HepG2 (cell line): ENCODE measurements around the gene SLC35F1. TPM values are rescaled to one million over a fixed set of nuclear protein-coding genes. Genes with fewer than 3 reads are reported as not detected.

ENCODE experiments used
- ATAC-seq: fragments of 200-7000 bp; cut with Tn5 transposase; 3 replicates; pipeline ENCODE4 v1.9.1; 2020; ENCODE audit warnings: mild to moderate bottlenecking, moderate library complexity
- BruUV-seq: library from RNA; stranded (reverse); fragments of 400-500 nt; replicated peaks from 2 replicates; lab custom pipeline; 2021; lab: Mats Ljungman, UMichigan
- CTCF ChIA-PET: fragments of 300-600 bp; formaldehyde crosslinking; extraction: SDS; loops from one replicate; lab custom pipeline; 2021; ENCODE audit warnings: low total read pairs, inconsistent platforms, low intra/inter-chr PET ratio; lab: Yijun Ruan, JAX
- POLR2A ChIA-PET: fragments of 350-600 bp; sonication (Branson Sonifier 250); formaldehyde crosslinking; loops from one replicate; lab custom pipeline; 2020; ENCODE audit warnings: antibody characterized with exemption, inconsistent platforms; lab: Yijun Ruan, JAX
- DNase-seq: peaks from one replicate; pipeline ENCODE4 v3.0.0-alpha.2; 2015; ENCODE audit warnings: low spot score
- FAIRE-seq: peaks from 3 replicates; lab custom pipeline; 2011; peaks lifted over from hg19 to GRCh38; lab: Jason Lieb, UNC
- H2AFZ ChIP-seq: one replicate; pipeline ENCODE4 v1.6.1; 2011; ENCODE audit warnings: low read length, inconsistent platforms
- H3K27ac ChIP-seq: fragments of 300-600 bp; 3 replicates; pipeline ENCODE4 v1.8.0; 2011; ENCODE audit warnings: mixed run types, mild to moderate bottlenecking, mixed read lengths, low read length, inconsistent platforms; ENCODE audit not compliant: insufficient read depth; ENCODE audit errors: extremely low read length
- H3K27me3 ChIP-seq, 2 experiments: fragments of 200-600 bp in 1 of 2; 2 replicates in 1 of 2; 3 replicates in 1 of 2; pipeline versions ENCODE4 v1.6.0 to v1.8.0; 2011; ENCODE audit warnings: low read length in 2 of 2, mild to moderate bottlenecking in 2 of 2, moderate library complexity in 2 of 2, inconsistent platforms in 1 of 2; ENCODE audit not compliant: insufficient read depth in 2 of 2, control insufficient read depth in 1 of 2
- H3K36me3 ChIP-seq, 2 experiments: fragments of 200-600 bp in 1 of 2; replicated peaks in 1 of 2; 2 replicates in 1 of 2; 3 replicates in 1 of 2; pipeline versions ENCODE4 v1.5.1 to v1.8.0; 2011; ENCODE audit warnings: low read length in 2 of 2, inconsistent platforms in 1 of 2; ENCODE audit not compliant: insufficient read depth in 2 of 2, control insufficient read depth in 1 of 2
- H3K4me1 ChIP-seq: 2 replicates; pipeline ENCODE4 v1.5.1; 2012; ENCODE audit warnings: low read length, inconsistent platforms; ENCODE audit not compliant: insufficient read depth
- H3K4me2 ChIP-seq: 2 replicates; pipeline ENCODE4 v1.6.0; 2011; ENCODE audit warnings: low read depth, low read length, inconsistent platforms
- H3K4me3 ChIP-seq, 3 experiments: fragments of 200-600 bp in 1 of 3; sonication (generic), shearing (Covaris generic) in 1 of 3; replicated peaks in 1 of 3; 2 replicates each; pipeline ENCODE4 v1.5.1; 2011 to 2016; ENCODE audit warnings: low read length in 3 of 3, inconsistent platforms in 2 of 3, low read depth in 2 of 3, mild to moderate bottlenecking in 2 of 3, control low read depth in 1 of 3, mixed read lengths in 1 of 3; ENCODE audit not compliant: insufficient read depth in 1 of 3
- H3K79me2 ChIP-seq: one replicate; pipeline ENCODE4 v1.6.1; 2011; ENCODE audit warnings: low read length, inconsistent platforms; ENCODE audit not compliant: insufficient read depth
- H3K9ac ChIP-seq: 2 replicates; pipeline ENCODE4 v1.6.0; 2011; ENCODE audit warnings: mild to moderate bottlenecking, low read depth, low read length, inconsistent platforms; ENCODE audit not compliant: insufficient read depth
- H3K9me3 ChIP-seq: 2 replicates; pipeline ENCODE4 v1.5.1; 2012; ENCODE audit warnings: mild to moderate bottlenecking, low read length
- H4K20me1 ChIP-seq: 2 replicates; pipeline ENCODE4 v1.6.0; 2011; ENCODE audit warnings: inconsistent platforms, mild to moderate bottlenecking, low read length, moderate library complexity; ENCODE audit not compliant: insufficient read depth
- KDM4B ChIP-seq: sonication (generic); formaldehyde crosslinking; IDR thresholded peaks from 2 replicates; pipeline ENCODE4 v1.4.0; 2020; ENCODE audit warnings: missing genetic modification reagents
- KMT2B ChIP-seq: IDR thresholded peaks from 2 replicates; pipeline ENCODE4 v1.6.1; 2016; ENCODE audit warnings: missing genetic modification reagents, missing compliant biosample characterization
- MAFK ChIP-seq, 2 experiments: IDR thresholded peaks in 1 of 2; conservative IDR thresholded peaks in 1 of 2; 2 replicates each; pipeline ENCODE4 v1.6.1; 2011; ENCODE audit warnings: improper control_type of control experiment in 2 of 2, low read length in 2 of 2
- MAZ ChIP-seq, 2 experiments: sonication (generic) in 1 of 2; formaldehyde crosslinking in 1 of 2; IDR thresholded peaks; 2 replicates each; pipeline versions ENCODE4 v1.5.0 to v1.6.1; 2012 to 2020; ENCODE audit warnings: low read depth in 2 of 2, mild to moderate bottlenecking in 2 of 2, borderline replicate concordance in 1 of 2, improper control_type of control experiment in 1 of 2, low read length in 1 of 2, missing genetic modification reagents in 1 of 2, moderate library complexity in 1 of 2
- SNAPC2 ChIP-seq: sonication (generic); formaldehyde crosslinking; IDR thresholded peaks from 2 replicates; pipeline ENCODE4 v1.8.1; 2022; ENCODE audit warnings: mild to moderate bottlenecking, missing genetic modification reagents
- SP140L ChIP-seq: sonication (generic); formaldehyde crosslinking; IDR thresholded peaks from 2 replicates; pipeline ENCODE4 v1.4.0; 2020; ENCODE audit warnings: missing genetic modification reagents, borderline replicate concordance
- SP5 ChIP-seq: IDR thresholded peaks from 2 replicates; pipeline ENCODE4 v1.6.1; 2016; ENCODE audit warnings: low read depth, borderline replicate concordance
- STAT6 ChIP-seq: sonication (generic); formaldehyde crosslinking; IDR thresholded peaks from 2 replicates; pipeline ENCODE4 v1.4.0; 2020; ENCODE audit warnings: missing genetic modification reagents, mild to moderate bottlenecking, borderline replicate concordance
- ZBTB38 ChIP-seq: sonication (generic); formaldehyde crosslinking; IDR thresholded peaks from 2 replicates; pipeline ENCODE4 v1.5.1; 2020; ENCODE audit warnings: mild to moderate bottlenecking, missing genetic modification reagents
- ZFYVE20 ChIP-seq: sonication (generic); formaldehyde crosslinking; IDR thresholded peaks from 2 replicates; pipeline ENCODE4 v1.8.0; 2023; ENCODE audit warnings: low read depth, mild to moderate bottlenecking, moderate library complexity, missing genetic modification reagents, borderline replicate concordance
- ZMYM2 ChIP-seq: sonication (generic); formaldehyde crosslinking; IDR thresholded peaks from 2 replicates; pipeline ENCODE4 v1.8.0; 2022; ENCODE audit warnings: mild to moderate bottlenecking, missing genetic modification reagents
- ZNF264 ChIP-seq: sonication (generic); formaldehyde crosslinking; IDR thresholded peaks from 2 replicates; pipeline ENCODE4 v1.4.0; 2020; ENCODE audit warnings: missing genetic modification reagents
- WGBS: methylation state at CpG from one replicate; pipeline ENCODE4 v1.1.6; 2017; ENCODE audit warnings: low lambda C conversion rate; 5-methylcytosine and 5-hydroxymethylcytosine counted together
- in situ Hi-C: cut with HindIII; loops from 2 replicates; pipeline ENCODE4 v1.10.0; 2017; ENCODE audit warnings: low pct_unique_long_range_greater_than_20kb; ENCODE audit not compliant: extremely low pct_ligation_motif_present
- intact Hi-C: fragments of 100-400 bp; cut with micrococcal nuclease; formaldehyde crosslinking; loops from one replicate; pipeline ENCODE4 v1.10.0; 2022; ENCODE audit not compliant: unreplicated experiment
- polyA plus RNA-seq, 8 experiments: library from polyadenylated mRNA; depleted of rRNA in 3 of 8; stranded (reverse) in 7 of 8; unstranded in 1 of 8; fragments of >200 nt; fragmentation: Illumina TruSeq in 4 of 8; extraction: Trizol in 4 of 8; gene quantifications; 2 replicates each; pipeline versions ENCODE4 v1.2.1 to v1.2.3, GENCODE V29; 2011 to 2016; ENCODE audit warnings: low read depth in 4 of 8, missing spikeins in 1 of 8, mixed read lengths in 1 of 8; ENCODE audit not compliant: insufficient read depth in 1 of 8
- total RNA-seq, 5 experiments: library from RNA; depleted of rRNA; stranded (reverse); fragments of >200 nt; fragmentation: Illumina TruSeq; extraction: Trizol; gene quantifications; 2 replicates each; pipeline ENCODE4 v1.2.3, GENCODE V29; 2016; ENCODE audit warnings: low read depth in 1 of 5

Gene SLC35F1
- total and polyA plus RNA-seq, 2 of the 13 experiments (the other 11 are each of a cell fraction or from before 2014, with no cell fraction given) = 0.01 TPM; not detected in 1

- in situ Hi-C loops = no loop called here
- H3K79me2 ChIP-seq = no peaks in the 10 kb centered on the region
- whole genome bisulfite sequencing = 0% methylated on average over 1 of the region's 1 CpG
- TF ChIP-seq ZBTB38 (CRISPR knock-in tag) (no peak), ZNF264 (no peak), ZFYVE20 (no peak), SP140L (no peak), ZMYM2 (no peak), KDM4B (CRISPR knock-in tag) (no peak), KMT2B (CRISPR knock-in tag) (no peak)
- TF ChIP-seq, all 625 proteins: peak for 0
- no peak overlapping the region for H3K27ac ChIP-seq
- H3K9me3 ChIP-seq = no peaks in the 10 kb centered on the region
- FAIRE-seq = no peak
- H3K4me2 ChIP-seq = no peak overlapping the region
- no peak for DNase-seq
- ChIA-PET CTCF (no interaction called here), POLR2A (no interaction called here)
- no peak overlapping the region for H3K4me3 ChIP-seq
- H4K20me1 ChIP-seq = no peaks in the 10 kb centered on the region
- H3K9ac ChIP-seq = no peak overlapping the region
- no TSS peak for BruUV-seq
- H3K36me3 ChIP-seq = no peaks in the 10 kb centered on the region
- H2AFZ ChIP-seq = no peak overlapping the region
- no peaks in the 10 kb centered on the region; a peak in 1 of 5 replicates for H3K27me3 ChIP-seq
- no peak for ATAC-seq
- no peaks in the 10 kb centered on the region for H3K4me1 ChIP-seq
- intact Hi-C loops = no loop called here
These were observed 53.8 kb downstream of the SLC35F1 start for GRCh38 chr6:117960877-117961276.

GRCh38 chr6:117961301-117961700 is 54.2 kb downstream of the SLC35F1 start:
- H3K9ac ChIP-seq = no peak overlapping the region
- no peak for TF ChIP-seq MAFK (conservative IDR thresholded peaks at IDR 0.05 in 1 of 2, IDR thresholded peaks at IDR 0.05 in 1 of 2; ENCODE audit: low read length in 2 of 2)
- no peak for TF ChIP-seq MAZ (IDR thresholded peaks at IDR 0.05; ENCODE audit: borderline replicate concordance, low read depth, low read length)
- TF ChIP-seq MAZ (CRISPR knock-in tag; IDR thresholded peaks at IDR 0.05; ENCODE audit: low read depth) = no peak
- no peak for TF ChIP-seq STAT6
- TF ChIP-seq SNAPC2 (CRISPR knock-in tag) = no peak
- TF ChIP-seq SP5 = no peak

More at GRCh38 chr6:117961301-117961700, 54.2 kb downstream of the SLC35F1 start:
- H3K9me3 ChIP-seq = no peaks in the 10 kb centered on the region
- H3K27me3 ChIP-seq = no peaks in the 10 kb centered on the region; a peak in 1 of 5 replicates
- FAIRE-seq (no peak), ATAC-seq (no peak), DNase-seq (no peak)
- no peak overlapping the region for H3K4me3 ChIP-seq
- no peaks in the 10 kb centered on the region for H4K20me1 ChIP-seq
- intact Hi-C loops = no loop called here
- H3K27ac ChIP-seq = no peak overlapping the region
- H3K4me1 ChIP-seq = no peaks in the 10 kb centered on the region
- ChIA-PET POLR2A (no interaction called here), CTCF (no interaction called here)
- no TSS peak for BruUV-seq
- H3K79me2 ChIP-seq = no peaks in the 10 kb centered on the region
- H2AFZ ChIP-seq = no peak overlapping the region
- WGBS = 0% methylated on average over 3 of the region's 3 CpGs
- no peaks in the 10 kb centered on the region for H3K36me3 ChIP-seq
- in situ Hi-C loops = no loop called here
- H3K4me2 ChIP-seq = no peak overlapping the region
